Effector CD8-positive, alpha-beta T cell (primary cell): ENCODE measurements around the gene ARHGAP33.

Source experiments
- DNase-seq: peaks from one replicate; lab custom pipeline; 2025; lab: John Stamatoyannopoulos, UW

ARHGAP33 gene

GRCh38 chr19:35780058-35780457, 4.7 kb downstream of the ARHGAP33 start:
- no peak for DNase-seq

- DNase-seq: no peak
These were observed 5.4 kb downstream of the ARHGAP33 start for GRCh38 chr19:35780717-35781116.

- DNase-seq: no peak
These were observed 6.3 kb downstream of the ARHGAP33 start for GRCh38 chr19:35781650-35782049.

- DNase-seq: no peak
These were observed 7.2 kb downstream of the ARHGAP33 start for GRCh38 chr19:35782589-35782988.

GRCh38 chr19:35783469-35784434, 8.4 kb downstream of the ARHGAP33 start:
- DNase-seq: no peak

- no peak for DNase-seq
These were observed 9.4 kb downstream of the ARHGAP33 start for GRCh38 chr19:35784503-35785338.

GRCh38 chr19:35785339-35785627, 9.9 kb downstream of the ARHGAP33 start:
- DNase-seq: no peak

- DNase-seq: no peak
These were observed 11.2 kb downstream of the ARHGAP33 start for GRCh38 chr19:35786299-35787160.

GRCh38 chr19:35787227-35787799, 11.9 kb downstream of the ARHGAP33 start:
- DNase-seq: no peak

- no peak for DNase-seq
These were observed 13.0 kb downstream of the ARHGAP33 start for GRCh38 chr19:35788205-35788960.

- no peak for DNase-seq
These were observed 14.0 kb downstream of the ARHGAP33 start for GRCh38 chr19:35789195-35789977.

- no peak for DNase-seq
These were observed 14.9 kb downstream of the ARHGAP33 start for GRCh38 chr19:35789978-35790944.

GRCh38 chr19:35790981-35791813, 15.8 kb downstream of the ARHGAP33 start:
- DNase-seq: no peak

- DNase-seq: no peak
These were observed 16.5 kb downstream of the ARHGAP33 start for GRCh38 chr19:35791814-35792279.

GRCh38 chr19:35792312-35792711, 16.9 kb downstream of the ARHGAP33 start:
- DNase-seq: no peak

- no peak for DNase-seq
These were observed 17.5 kb downstream of the ARHGAP33 start for GRCh38 chr19:35792888-35793287.

- DNase-seq: no peak
These were observed 18.2 kb downstream of the ARHGAP33 start for GRCh38 chr19:35793381-35794165.
